PC-9 (cell line): ENCODE measurements around the gene UBAC1. TPM values are rescaled to one million over a fixed set of nuclear protein-coding genes. Genes with fewer than 3 reads are reported as not detected.

Source experiments
- BruUV-seq: library from RNA; stranded (reverse); fragments of 400-500 nt; replicated peaks from 2 replicates; lab custom pipeline; 2021; lab: Mats Ljungman, UMichigan
- CTCF ChIA-PET: fragments of 300-600 bp; sonication (Branson Sonifier 250); formaldehyde crosslinking; loops from one replicate; lab custom pipeline; 2022; ENCODE audit warnings: antibody characterized with exemption; lab: Charles Lee
- POLR2A ChIA-PET: fragments of 300-600 bp; sonication (Branson Sonifier 250); formaldehyde crosslinking; loops from one replicate; lab custom pipeline; 2022; ENCODE audit warnings: antibody characterized with exemption; ENCODE audit not compliant: unreplicated experiment; lab: Charles Lee
- DNase-seq, 2 experiments: peaks; one replicate each; pipeline versions ENCODE4 v3.0.0 to v3.0.0-alpha.2; 2015 to 2022; ENCODE audit warnings: mixed read lengths in 1 of 2
- H2AFZ ChIP-seq: fragments of 200-600 bp; sonication (generic); 2 replicates; pipeline ENCODE4 v1.8.1; 2017; ENCODE audit warnings: antibody characterized with exemption
- H3F3A ChIP-seq: fragments of 200-600 bp; sonication (generic); 2 replicates; pipeline ENCODE4 v1.8.1; 2017; ENCODE audit warnings: antibody characterized with exemption, mild to moderate bottlenecking, low read depth; ENCODE audit not compliant: insufficient read depth
- H3K27ac ChIP-seq: fragments of 200-600 bp; sonication (generic); 2 replicates; pipeline ENCODE4 v1.6.1; 2016; ENCODE audit warnings: mixed run types
- H3K27me3 ChIP-seq: fragments of 200-600 bp; sonication (generic); 2 replicates; pipeline ENCODE4 v1.6.1; 2016; ENCODE audit warnings: low read depth, mixed run types; ENCODE audit not compliant: insufficient read depth
- H3K36me3 ChIP-seq: fragments of 200-600 bp; sonication (generic); 2 replicates; pipeline ENCODE4 v1.6.1; 2016; ENCODE audit warnings: low read depth, mixed run types
- H3K4me1 ChIP-seq: fragments of 200-600 bp; sonication (generic); replicated peaks from 2 replicates; pipeline ENCODE4 v1.6.1; 2016; ENCODE audit warnings: mixed run types; ENCODE audit not compliant: insufficient read depth
- H3K4me2 ChIP-seq: fragments of 200-600 bp; sonication (generic); 2 replicates; pipeline ENCODE4 v1.6.1; 2017; ENCODE audit warnings: mixed run types
- H3K4me3 ChIP-seq: fragments of 200-600 bp; sonication (generic); 2 replicates; pipeline ENCODE4 v1.6.1; 2016; ENCODE audit warnings: mixed run types
- H3K79me2 ChIP-seq: fragments of 200-600 bp; sonication (generic); 2 replicates; pipeline ENCODE4 v1.6.1; 2017; ENCODE audit warnings: low read depth, mixed run types
- H3K9me2 ChIP-seq: fragments of 200-600 bp; sonication (generic); 2 replicates; pipeline ENCODE4 v1.8.1; 2017; ENCODE audit warnings: mild to moderate bottlenecking; ENCODE audit not compliant: insufficient read depth
- H3K9me3 ChIP-seq: fragments of 200-600 bp; sonication (generic); 2 replicates; pipeline ENCODE4 v1.8.1; 2016; ENCODE audit warnings: low read depth; ENCODE audit not compliant: insufficient read depth
- H4K20me1 ChIP-seq: fragments of 200-600 bp; sonication (generic); 2 replicates; pipeline ENCODE4 v1.8.1; 2017; ENCODE audit not compliant: insufficient read depth
- CTCF ChIP-seq: fragments of 200-600 bp; sonication (generic); conservative IDR thresholded peaks from 2 replicates; pipeline ENCODE4 v1.6.1; 2017; ENCODE audit warnings: mixed run types, antibody characterized with exemption, mild to moderate bottlenecking, moderate library complexity
- EZH2 ChIP-seq: fragments of 200-600 bp; sonication (generic); IDR thresholded peaks from 2 replicates; pipeline ENCODE4 v1.8.0; 2017; ENCODE audit warnings: antibody characterized with exemption, low read depth
- intact Hi-C: fragments of 100-400 bp; cut with micrococcal nuclease; formaldehyde crosslinking; loops from one replicate; pipeline ENCODE4 v1.10.0; 2022; ENCODE audit not compliant: unreplicated experiment
- total RNA-seq: library from RNA; stranded (reverse); gene quantifications from 2 replicates; pipeline ENCODE4 v1.2.3, GENCODE V29; 2021

UBAC1 gene
- total RNA-seq, 1 experiment from 2014 or later: 27.6 TPM

GRCh38 chr9:135973277-135974219 is 12.4 kb upstream of the UBAC1 start:
- CTCF ChIA-PET: no interaction called here
- no peak for TF ChIP-seq CTCF
- TF ChIP-seq EZH2: no peak

GRCh38 chr9:135971892-135972291 is 10.7 kb upstream of the UBAC1 start:
- Histone ChIP-seq H3K4me2 (no peak overlapping the region), H3K79me2 (no peaks in the 10 kb centered on the region), H3K9me2 (no peaks in the 10 kb centered on the region), H3F3A (no peaks in the 10 kb centered on the region), H3K27ac (no peak overlapping the region), H3K4me1 (no peaks in the 10 kb centered on the region), H3K36me3 (no peaks in the 10 kb centered on the region), H4K20me1 (no peaks in the 10 kb centered on the region), H2AFZ (no peak overlapping the region), H3K27me3 (no peaks in the 10 kb centered on the region), H3K9me3 (no peaks in the 10 kb centered on the region), H3K4me3 (no peak overlapping the region)
- ChIA-PET POLR2A (no interaction called here), CTCF (no interaction called here)
- no TSS peak for BruUV-seq
- TF ChIP-seq EZH2: no peak
- no peak for TF ChIP-seq CTCF
- DNase-seq: peak; percentile 47 to 83
- intact Hi-C loops: no loop called here

More at GRCh38 chr9:135973277-135974219, 12.4 kb upstream of the UBAC1 start:
- Histone ChIP-seq H3K9me3 (no peaks in the 10 kb centered on the region), H3K79me2 (no peaks in the 10 kb centered on the region), H3K4me2 (no peak overlapping the region), H4K20me1 (no peaks in the 10 kb centered on the region), H3K4me3 (no peak overlapping the region), H3K27ac (no peak overlapping the region), H3K36me3 (no peaks in the 10 kb centered on the region), H3K9me2 (no peaks in the 10 kb centered on the region), H2AFZ (no peak overlapping the region), H3F3A (no peaks in the 10 kb centered on the region), H3K27me3 (no peaks in the 10 kb centered on the region), H3K4me1 (no peaks in the 10 kb centered on the region)
- intact Hi-C loops: no loop called here
- POLR2A ChIA-PET: no interaction called here
- BruUV-seq: no TSS peak
- DNase-seq: no peak

GRCh38 chr9:135971111-135971766 is 10.1 kb upstream of the UBAC1 start:
- BruUV-seq: no TSS peak
- no peaks in the 10 kb centered on the region for H3K79me2 ChIP-seq

More at GRCh38 chr9:135971111-135971766, 10.1 kb upstream of the UBAC1 start:
- no peaks in the 10 kb centered on the region for H3K27me3 ChIP-seq
- TF ChIP-seq CTCF (no peak), EZH2 (no peak)
- POLR2A ChIA-PET: no interaction called here
- no peaks in the 10 kb centered on the region for H3F3A ChIP-seq
- H3K4me3 ChIP-seq: no peak overlapping the region
- intact Hi-C loops: no loop called here
- no peaks in the 10 kb centered on the region for H3K36me3 ChIP-seq
- no peaks in the 10 kb centered on the region for H4K20me1 ChIP-seq
- no peak overlapping the region for H3K4me2 ChIP-seq
- no peak overlapping the region for H2AFZ ChIP-seq
- no peaks in the 10 kb centered on the region for H3K4me1 ChIP-seq
- H3K27ac ChIP-seq: no peak overlapping the region
- no peak for DNase-seq
- no peaks in the 10 kb centered on the region for H3K9me2 ChIP-seq
- CTCF ChIA-PET: no interaction called here
- H3K9me3 ChIP-seq: no peaks in the 10 kb centered on the region
